BJ (cell line): Measurements from ENCODE around the gene ARHGAP24. TPM values are rescaled to one million over a fixed set of nuclear protein-coding genes. Genes with fewer than 3 reads are reported as not detected.
A peak's percentile ranks its signal among the peaks of the same experiment; 100 is the strongest.

Experiments
- CTCF ChIA-PET: fragments of 350-600 bp; formaldehyde crosslinking; extraction: SDS; loops from one replicate; lab custom pipeline; 2021; ENCODE audit warnings: antibody characterized with exemption, inconsistent platforms; lab: Yijun Ruan, JAX
- POLR2A ChIA-PET: fragments of 300-600 bp; sonication (Branson Sonifier 250); formaldehyde crosslinking; extraction: SDS; loops from one replicate; lab custom pipeline; 2021; ENCODE audit warnings: antibody characterized with exemption; lab: Charles Lee
- DNase-seq: peaks from one replicate; pipeline ENCODE4 v3.0.0-alpha.2; 2011; ENCODE audit warnings: low read depth
- H3K27me3 ChIP-seq: 2 replicates; pipeline ENCODE4 v1.6.0; 2011; ENCODE audit warnings: low read length; ENCODE audit not compliant: control insufficient read depth, insufficient read depth
- H3K36me3 ChIP-seq: 2 replicates; pipeline ENCODE4 v1.5.1; 2011; ENCODE audit warnings: low read length; ENCODE audit not compliant: control insufficient read depth, insufficient read depth
- H3K4me3 ChIP-seq: 2 replicates; pipeline ENCODE4 v1.5.1; 2011; ENCODE audit warnings: low read depth, mild to moderate bottlenecking, control low read depth, low read length
- polyA plus RNA-seq: library from polyadenylated mRNA; depleted of rRNA; stranded (reverse); fragments of >200 nt; gene quantifications from 2 replicates; pipeline ENCODE4 v1.2.3, GENCODE V29; 2011
- TF ChIP-seq, protein P1 (sequence below): IDR thresholded peaks from 2 replicates; pipeline ENCODE4 v1.5.1; 2011; ENCODE audit warnings: low read depth, mild to moderate bottlenecking, control low read depth, inconsistent platforms, low read length, moderate library complexity; ENCODE audit not compliant: insufficient read depth

ARHGAP24 gene
- polyA plus RNA-seq, 1 experiment, result 17.7 TPM

DNA sequence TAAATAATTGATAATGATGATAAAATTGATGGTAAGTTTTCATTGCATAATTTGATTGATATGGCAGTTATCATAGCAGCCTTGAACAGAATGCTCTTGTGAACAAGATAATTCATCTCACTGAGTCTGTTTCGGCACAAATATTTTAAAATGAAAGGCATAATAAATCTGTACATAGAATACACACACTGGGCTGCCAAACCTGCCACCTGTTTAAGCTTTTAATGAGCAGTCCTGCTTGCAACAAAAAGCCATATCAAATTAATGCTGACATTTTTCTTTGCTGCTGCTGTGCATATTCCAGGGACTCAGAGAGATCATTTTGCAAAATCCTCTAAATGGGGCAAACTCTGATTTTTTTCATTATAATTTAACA lies 201.1 kb downstream of the ARHGAP24 start:
- no peak for DNase-seq
- H3K27me3 ChIP-seq, result no peaks in the 10 kb centered on the region
- TF ChIP-seq, protein P1, sequence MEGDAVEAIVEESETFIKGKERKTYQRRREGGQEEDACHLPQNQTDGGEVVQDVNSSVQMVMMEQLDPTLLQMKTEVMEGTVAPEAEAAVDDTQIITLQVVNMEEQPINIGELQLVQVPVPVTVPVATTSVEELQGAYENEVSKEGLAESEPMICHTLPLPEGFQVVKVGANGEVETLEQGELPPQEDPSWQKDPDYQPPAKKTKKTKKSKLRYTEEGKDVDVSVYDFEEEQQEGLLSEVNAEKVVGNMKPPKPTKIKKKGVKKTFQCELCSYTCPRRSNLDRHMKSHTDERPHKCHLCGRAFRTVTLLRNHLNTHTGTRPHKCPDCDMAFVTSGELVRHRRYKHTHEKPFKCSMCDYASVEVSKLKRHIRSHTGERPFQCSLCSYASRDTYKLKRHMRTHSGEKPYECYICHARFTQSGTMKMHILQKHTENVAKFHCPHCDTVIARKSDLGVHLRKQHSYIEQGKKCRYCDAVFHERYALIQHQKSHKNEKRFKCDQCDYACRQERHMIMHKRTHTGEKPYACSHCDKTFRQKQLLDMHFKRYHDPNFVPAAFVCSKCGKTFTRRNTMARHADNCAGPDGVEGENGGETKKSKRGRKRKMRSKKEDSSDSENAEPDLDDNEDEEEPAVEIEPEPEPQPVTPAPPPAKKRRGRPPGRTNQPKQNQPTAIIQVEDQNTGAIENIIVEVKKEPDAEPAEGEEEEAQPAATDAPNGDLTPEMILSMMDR, result no peak
- ChIA-PET CTCF (no interaction called here), POLR2A (no interaction called here)
- H3K36me3 ChIP-seq, result no peaks in the 10 kb centered on the region
- no peak overlapping the region for H3K4me3 ChIP-seq

DNA sequence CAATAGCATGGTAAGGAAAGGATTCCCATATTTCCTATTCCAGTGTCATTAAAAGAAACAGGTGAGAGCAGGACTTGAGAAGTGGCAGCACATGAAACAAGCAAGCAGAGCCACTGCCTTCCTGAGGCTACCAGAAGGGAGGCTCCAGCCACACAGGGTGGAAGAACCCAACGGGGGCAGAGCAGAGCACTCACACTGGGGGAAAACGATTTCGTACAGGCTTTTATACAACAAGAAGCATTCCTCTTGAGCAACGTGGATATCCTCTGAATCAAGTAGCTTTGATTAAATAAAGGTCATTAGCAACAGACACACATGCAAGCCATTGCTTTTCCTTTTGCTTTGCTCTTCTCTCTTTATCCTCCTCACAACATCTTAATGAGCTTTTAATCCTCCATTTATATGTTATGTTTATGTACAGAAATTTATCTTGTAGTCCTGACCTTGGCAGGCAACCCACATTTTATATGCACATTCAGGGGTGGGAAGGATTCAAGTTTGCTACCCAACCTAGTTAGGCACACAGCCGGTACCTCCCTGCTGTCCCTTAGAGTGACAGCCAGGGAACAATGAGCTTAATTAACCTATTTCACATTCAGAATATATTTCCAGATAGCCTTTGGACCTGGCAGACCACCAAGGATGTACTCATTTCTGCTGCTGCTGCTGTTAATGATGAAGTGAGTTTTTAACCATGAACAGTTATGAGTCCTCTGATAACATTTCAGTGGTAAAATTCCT lies 202.1 kb downstream of the ARHGAP24 start:
- ChIA-PET POLR2A (no interaction called here), CTCF (no interaction called here)
- DNase-seq, result no peak

DNA sequence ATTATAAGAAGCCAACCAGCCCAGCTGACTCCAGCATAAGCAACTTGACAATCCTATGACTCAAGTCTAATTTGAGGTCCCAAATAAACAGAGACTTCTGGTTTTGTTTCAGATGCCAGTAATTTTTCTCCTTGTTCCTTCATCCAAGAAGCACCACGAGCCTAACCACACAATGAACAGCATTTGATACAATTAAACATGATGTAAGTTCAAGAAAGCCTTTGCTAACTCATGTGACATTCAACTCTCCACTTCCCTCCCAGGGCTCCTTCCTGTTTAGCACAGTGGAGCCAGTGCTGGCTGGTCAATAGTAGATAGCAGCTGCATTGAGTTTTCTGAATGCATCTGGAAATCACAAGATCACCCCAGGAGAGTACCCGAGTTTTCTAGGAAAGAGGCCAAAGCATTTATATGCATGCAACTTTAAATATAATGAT lies 206.3 kb downstream of the ARHGAP24 start:
- peak; percentile 97 for DNase-seq
- ChIA-PET POLR2A (no interaction called here), CTCF (interaction anchor here (0.6 kb wide), 1 partner anchor 156 kb away, joined by 3 read pairs; no protein-coding TSS in a partner anchor)
- H3K36me3 ChIP-seq, result no peaks in the 10 kb centered on the region
- TF ChIP-seq, protein P1, result no peak
- H3K4me3 ChIP-seq, result no peak overlapping the region
- no peaks in the 10 kb centered on the region for H3K27me3 ChIP-seq

More for the DNA sequence above, 202.1 kb downstream of the ARHGAP24 start:
- TF ChIP-seq, protein P1, result no peak
- no peak overlapping the region for H3K4me3 ChIP-seq
- H3K36me3 ChIP-seq, result no peaks in the 10 kb centered on the region
- no peaks in the 10 kb centered on the region for H3K27me3 ChIP-seq

DNA sequence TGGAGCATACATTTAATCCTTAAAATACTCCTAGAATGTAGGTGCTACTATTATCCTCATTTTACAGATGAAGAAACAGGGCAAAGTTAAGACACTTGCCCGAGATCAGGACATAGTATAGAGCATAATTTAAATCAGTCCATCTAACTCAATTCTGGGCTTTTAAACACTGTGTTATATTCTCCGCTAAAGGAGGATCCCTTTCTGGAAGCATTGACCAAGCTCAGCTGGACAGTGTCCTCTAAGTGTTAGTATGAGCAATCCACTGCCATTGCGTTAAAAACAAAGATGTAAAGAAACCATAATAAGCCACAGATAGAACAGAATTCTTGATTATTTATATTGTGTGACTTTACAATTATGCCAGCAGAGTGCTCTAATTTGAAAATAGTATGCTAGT lies 207.0 kb downstream of the ARHGAP24 start:
- ChIA-PET CTCF (interaction anchor here (0.6 kb wide), 1 partner anchor 157 kb away, joined by 3 read pairs; no protein-coding TSS in a partner anchor), POLR2A (no interaction called here)
- H3K4me3 ChIP-seq, result no peak overlapping the region
- H3K36me3 ChIP-seq, result no peaks in the 10 kb centered on the region
- TF ChIP-seq, protein P1, result no peak
- no peak for DNase-seq
- H3K27me3 ChIP-seq, result no peaks in the 10 kb centered on the region

DNA sequence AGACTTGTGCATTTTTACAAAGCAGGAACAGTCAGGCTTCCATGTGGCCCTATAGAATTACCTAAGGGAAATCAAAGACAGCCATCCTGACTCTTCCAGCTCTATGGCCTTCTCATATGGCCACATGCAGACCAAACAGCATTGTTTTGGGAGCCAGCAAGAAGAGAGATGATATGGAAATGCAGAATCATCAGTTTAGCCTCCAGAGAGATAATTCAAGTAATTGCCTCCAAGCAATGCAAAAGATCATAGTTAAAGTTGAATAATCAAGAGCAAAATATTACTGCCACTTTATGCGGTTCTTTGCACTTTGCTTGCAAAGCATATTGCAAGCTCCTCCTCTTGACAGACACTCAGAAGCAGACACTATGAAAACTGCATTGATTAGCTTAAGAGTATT lies 207.4 kb downstream of the ARHGAP24 start:
- H3K36me3 ChIP-seq, result no peaks in the 10 kb centered on the region
- ChIA-PET POLR2A (no interaction called here), CTCF (no interaction called here)
- no peaks in the 10 kb centered on the region for H3K27me3 ChIP-seq
- H3K4me3 ChIP-seq, result no peak overlapping the region
- DNase-seq, result no peak
- TF ChIP-seq, protein P1, result no peak
